PC-3 (cell line): ENCODE measurements around the gene JAKMIP1. TPM values are rescaled to one million over a fixed set of nuclear protein-coding genes. Genes with fewer than 3 reads are reported as not detected.

Experiments
- ATAC-seq: fragments of 200-7000 bp; cut with Tn5 transposase; 2 replicates; pipeline ENCODE4 v1.9.1; 2020; ENCODE audit warnings: mild to moderate bottlenecking, moderate library complexity
- BruUV-seq: library from RNA; stranded (reverse); fragments of 400-500 nt; replicated peaks from 2 replicates; lab custom pipeline; 2021; lab: Mats Ljungman, UMichigan
- CTCF ChIA-PET: fragments of 300-600 bp; sonication (Branson Sonifier 250); formaldehyde crosslinking; loops from one replicate; lab custom pipeline; 2022; ENCODE audit warnings: antibody characterized with exemption; lab: Charles Lee
- POLR2A ChIA-PET: fragments of 300-600 bp; sonication (Branson Sonifier 250); formaldehyde crosslinking; loops from one replicate; lab custom pipeline; 2022; ENCODE audit warnings: antibody characterized with exemption; ENCODE audit not compliant: unreplicated experiment; lab: Charles Lee
- DNase-seq: peaks from one replicate; pipeline ENCODE4 v3.0.0-alpha.2; 2015
- H2AFZ ChIP-seq: fragments of 300-600 bp; sonication (generic); 2 replicates; pipeline ENCODE4 v1.6.0; 2016; ENCODE audit warnings: antibody characterized with exemption, low read length
- H3F3A ChIP-seq: fragments of 300-600 bp; sonication (generic); one replicate; pipeline ENCODE4 v1.6.0; 2017; ENCODE audit warnings: antibody characterized with exemption, low read length, control low read depth, mild to moderate bottlenecking; ENCODE audit not compliant: unreplicated experiment
- H3K27ac ChIP-seq: fragments of 300-600 bp; sonication (generic); 2 replicates; pipeline ENCODE4 v1.5.1; 2016; ENCODE audit warnings: mild to moderate bottlenecking, low read length
- H3K27me3 ChIP-seq: fragments of 300-600 bp; sonication (generic); 2 replicates; pipeline ENCODE4 v1.6.1; 2016; ENCODE audit warnings: low read length, mixed read lengths
- H3K36me3 ChIP-seq: fragments of 300-600 bp; sonication (generic); 2 replicates; pipeline ENCODE4 v1.6.1; 2016; ENCODE audit warnings: low read depth, mixed run types, low read length, mixed read lengths
- H3K4me1 ChIP-seq: fragments of 300-600 bp; sonication (generic); 2 replicates; pipeline ENCODE4 v1.5.1; 2016; ENCODE audit warnings: low read length; ENCODE audit not compliant: insufficient read depth
- H3K4me2 ChIP-seq: fragments of 300-600 bp; sonication (generic); 2 replicates; pipeline ENCODE4 v1.6.0; 2016; ENCODE audit warnings: low read length
- H3K4me3 ChIP-seq: fragments of 300-600 bp; sonication (generic); 2 replicates; pipeline ENCODE4 v1.5.1; 2016; ENCODE audit warnings: mild to moderate bottlenecking, low read length, mixed read lengths
- H3K79me2 ChIP-seq: fragments of 300-600 bp; sonication (generic); 2 replicates; pipeline ENCODE4 v1.6.1; 2017; ENCODE audit warnings: low read length, mixed read lengths
- H3K9ac ChIP-seq: fragments of 300-600 bp; sonication (generic); 2 replicates; pipeline ENCODE4 v1.6.0; 2016; ENCODE audit warnings: mild to moderate bottlenecking, low read length
- H3K9me2 ChIP-seq: fragments of 300-600 bp; sonication (generic); replicated peaks from 2 replicates; pipeline ENCODE4 v1.6.1; 2016; ENCODE audit warnings: mixed run types, low read length, mixed read lengths
- H3K9me3 ChIP-seq: fragments of 300-600 bp; sonication (generic); 2 replicates; pipeline ENCODE4 v1.6.1; 2016; ENCODE audit warnings: low read length, mixed read lengths
- H4K20me1 ChIP-seq: fragments of 300-600 bp; sonication (generic); 2 replicates; pipeline ENCODE4 v1.6.1; 2016; ENCODE audit warnings: low read length, mixed read lengths
- EZH2 ChIP-seq: fragments of 300-600 bp; sonication (generic); IDR thresholded peaks from one replicate; pipeline ENCODE4 v1.6.1; 2017; ENCODE audit warnings: antibody characterized with exemption, mild to moderate bottlenecking, low read length; ENCODE audit not compliant: unreplicated experiment
- EZH2phosphoT487 ChIP-seq: fragments of 300-600 bp; sonication (generic); IDR thresholded peaks from 2 replicates; pipeline ENCODE4 v1.6.1; 2018; ENCODE audit warnings: mild to moderate bottlenecking, antibody characterized with exemption, low read length, borderline replicate concordance
- intact Hi-C: fragments of 100-400 bp; cut with micrococcal nuclease; formaldehyde crosslinking; loops from 2 replicates; pipeline ENCODE4 v1.9.0; 2023
- total RNA-seq: library from RNA; depleted of rRNA; stranded (reverse); fragments of >200 nt; gene quantifications from 2 replicates; pipeline ENCODE4 v1.2.3, GENCODE V29; 2014
- TF ChIP-seq, protein P1 (sequence below): fragments of 300-600 bp; sonication (generic); conservative IDR thresholded peaks from 2 replicates; pipeline ENCODE4 v1.5.1; 2017; ENCODE audit warnings: antibody characterized with exemption, low read depth, mild to moderate bottlenecking, low read length

JAKMIP1 gene
- total RNA-seq, 1 experiment from 2014 or later = 0.04 TPM

DNA sequence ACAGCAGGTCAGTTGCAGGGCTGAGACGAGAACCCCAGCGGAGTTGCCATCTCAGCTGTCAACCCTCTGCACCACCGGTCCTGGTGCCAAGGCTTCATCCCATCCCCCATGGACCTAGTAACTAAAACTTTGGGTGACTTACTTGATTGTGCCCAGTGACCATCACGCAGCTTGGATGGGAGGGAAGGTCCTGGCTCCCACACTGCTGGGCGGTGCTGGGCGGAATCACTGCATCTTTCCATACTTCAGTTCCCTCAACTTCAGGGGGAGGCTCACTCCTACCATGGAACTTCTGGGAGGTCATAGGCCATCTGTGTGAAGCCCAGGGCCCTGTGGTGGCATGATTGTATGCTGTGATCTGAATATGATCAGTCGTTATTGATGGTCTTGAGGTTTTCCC is 26.2 kb upstream of the JAKMIP1 start:
- Histone ChIP-seq H2AFZ (no peak overlapping the region), H3K9me2 (no peaks in the 10 kb centered on the region), H3K4me2 (no peak overlapping the region), H3K36me3 (no peaks in the 10 kb centered on the region), H4K20me1 (no peaks in the 10 kb centered on the region), H3K4me3 (no peak overlapping the region), H3F3A (no peaks in the 10 kb centered on the region), H3K27me3 (no peaks in the 10 kb centered on the region; the same call in 1 of the 2 replicates), H3K4me1 (no peaks in the 10 kb centered on the region), H3K9ac (no peak overlapping the region), H3K27ac (no peak overlapping the region), H3K9me3 (no peaks in the 10 kb centered on the region), H3K79me2 (no peaks in the 10 kb centered on the region)
- no peak for TF ChIP-seq EZH2
- TF ChIP-seq, protein P1, sequence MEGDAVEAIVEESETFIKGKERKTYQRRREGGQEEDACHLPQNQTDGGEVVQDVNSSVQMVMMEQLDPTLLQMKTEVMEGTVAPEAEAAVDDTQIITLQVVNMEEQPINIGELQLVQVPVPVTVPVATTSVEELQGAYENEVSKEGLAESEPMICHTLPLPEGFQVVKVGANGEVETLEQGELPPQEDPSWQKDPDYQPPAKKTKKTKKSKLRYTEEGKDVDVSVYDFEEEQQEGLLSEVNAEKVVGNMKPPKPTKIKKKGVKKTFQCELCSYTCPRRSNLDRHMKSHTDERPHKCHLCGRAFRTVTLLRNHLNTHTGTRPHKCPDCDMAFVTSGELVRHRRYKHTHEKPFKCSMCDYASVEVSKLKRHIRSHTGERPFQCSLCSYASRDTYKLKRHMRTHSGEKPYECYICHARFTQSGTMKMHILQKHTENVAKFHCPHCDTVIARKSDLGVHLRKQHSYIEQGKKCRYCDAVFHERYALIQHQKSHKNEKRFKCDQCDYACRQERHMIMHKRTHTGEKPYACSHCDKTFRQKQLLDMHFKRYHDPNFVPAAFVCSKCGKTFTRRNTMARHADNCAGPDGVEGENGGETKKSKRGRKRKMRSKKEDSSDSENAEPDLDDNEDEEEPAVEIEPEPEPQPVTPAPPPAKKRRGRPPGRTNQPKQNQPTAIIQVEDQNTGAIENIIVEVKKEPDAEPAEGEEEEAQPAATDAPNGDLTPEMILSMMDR = no peak
- TF ChIP-seq EZH2phosphoT487 = no peak
- no TSS peak for BruUV-seq
- DNase-seq (no peak), ATAC-seq (no peak)
- intact Hi-C loops = no loop called here
- ChIA-PET CTCF (no interaction called here), POLR2A (no interaction called here)

DNA sequence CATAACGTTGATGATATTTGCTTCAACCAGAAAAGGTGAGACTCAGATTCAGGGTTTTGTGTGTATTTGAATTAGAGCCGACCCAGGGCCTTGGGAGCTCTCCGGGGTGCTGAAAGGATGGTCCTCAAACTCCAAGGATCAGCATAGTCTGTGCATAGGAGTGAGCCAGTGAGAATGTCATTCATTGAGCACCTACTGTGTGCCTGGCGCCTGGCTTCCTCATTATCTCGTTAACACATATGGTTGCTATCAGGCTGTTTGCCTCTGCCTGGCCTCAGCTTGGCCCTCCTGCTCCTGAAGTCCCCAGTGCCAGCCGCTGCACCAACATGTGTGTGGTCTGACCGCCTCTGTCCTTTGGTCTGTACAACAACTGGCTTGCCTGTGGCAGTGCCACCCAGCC is 25.1 kb upstream of the JAKMIP1 start:
- DNase-seq (peak; percentile 28), ATAC-seq (no peak)
- Histone ChIP-seq H3K9me3 (no peaks in the 10 kb centered on the region), H3F3A (no peaks in the 10 kb centered on the region), H3K36me3 (no peaks in the 10 kb centered on the region), H3K9ac (no peak overlapping the region), H3K27ac (no peak overlapping the region), H3K4me1 (no peaks in the 10 kb centered on the region), H3K4me2 (no peak overlapping the region), H3K27me3 (no peaks in the 10 kb centered on the region; the same call in 1 of the 2 replicates), H2AFZ (no peak overlapping the region), H3K9me2 (no peaks in the 10 kb centered on the region), H4K20me1 (no peaks in the 10 kb centered on the region), H3K4me3 (no peak overlapping the region), H3K79me2 (no peaks in the 10 kb centered on the region)
- no TSS peak for BruUV-seq
- TF ChIP-seq EZH2 = no peak
- TF ChIP-seq, protein P1 = no peak
- intact Hi-C loops = no loop called here
- POLR2A ChIA-PET = no interaction called here
- CTCF ChIA-PET = no interaction called here

DNA sequence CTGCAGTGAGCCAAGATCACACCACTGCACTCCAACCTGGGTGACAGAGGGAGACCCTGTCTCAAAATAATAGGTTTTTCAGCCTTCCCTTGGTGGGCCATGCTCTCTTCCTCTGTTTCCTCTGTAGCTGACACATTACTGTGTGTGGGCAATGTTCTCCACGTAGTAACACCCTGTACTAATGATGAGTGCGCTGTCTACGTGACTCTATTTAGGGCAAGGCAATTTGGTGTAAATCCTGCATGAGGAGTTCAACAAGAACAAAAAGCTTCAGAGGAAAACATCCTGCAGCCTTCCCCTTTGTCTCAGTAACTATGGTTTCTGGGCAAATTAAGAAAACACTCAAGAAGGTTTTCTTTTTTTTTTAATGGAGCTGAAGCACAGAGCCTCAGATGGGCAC is 24.4 kb upstream of the JAKMIP1 start:
- no peaks in the 10 kb centered on the region for H3K9me2 ChIP-seq
- intact Hi-C loops = no loop called here
- H3K9ac ChIP-seq = no peak overlapping the region
- no peaks in the 10 kb centered on the region; the same call in 1 of the 2 replicates for H3K27me3 ChIP-seq
- no peak overlapping the region for H3K4me3 ChIP-seq
- no peak overlapping the region for H2AFZ ChIP-seq
- TF ChIP-seq EZH2 (no peak), EZH2phosphoT487 (no peak)
- TF ChIP-seq, protein P1 = no peak
- no peaks in the 10 kb centered on the region for H3K79me2 ChIP-seq
- POLR2A ChIA-PET = no interaction called here
- CTCF ChIA-PET = no interaction called here
- H3K36me3 ChIP-seq = no peaks in the 10 kb centered on the region
- no peaks in the 10 kb centered on the region for H3F3A ChIP-seq
- no peaks in the 10 kb centered on the region for H4K20me1 ChIP-seq
- DNase-seq (no peak), ATAC-seq (no peak)
- H3K4me1 ChIP-seq = no peaks in the 10 kb centered on the region
- H3K4me2 ChIP-seq = no peak overlapping the region
- BruUV-seq = no TSS peak
- H3K27ac ChIP-seq = no peak overlapping the region
- H3K9me3 ChIP-seq = no peaks in the 10 kb centered on the region
